Endodermal cell (in vitro differentiated cells): ENCODE measurements around the gene DCC. TPM values are rescaled to one million over a fixed set of nuclear protein-coding genes. Genes with fewer than 3 reads are reported as not detected.

Source experiments
- DNase-seq: peaks from one replicate; pipeline ENCODE4 v3.0.0-alpha.2; 2017
- H3K27ac ChIP-seq: 2 replicates; pipeline ENCODE4 v1.5.1; 2013; ENCODE audit warnings: mild to moderate bottlenecking, low read depth, low read length, moderate library complexity
- H3K27me3 ChIP-seq: 2 replicates; pipeline ENCODE4 v1.6.1; 2013; ENCODE audit warnings: mild to moderate bottlenecking, low read length, moderate library complexity; ENCODE audit not compliant: insufficient read depth, control insufficient read depth, poor library complexity, severe bottlenecking
- H3K36me3 ChIP-seq: 2 replicates; pipeline ENCODE4 v1.7.0; 2013; ENCODE audit warnings: mild to moderate bottlenecking, low read length, moderate library complexity; ENCODE audit not compliant: control insufficient read depth, insufficient read depth
- H3K4me1 ChIP-seq: one replicate; pipeline ENCODE4 v1.7.0; 2013; ENCODE audit warnings: low read length; ENCODE audit not compliant: control insufficient read depth, insufficient read depth
- H3K4me3 ChIP-seq: 2 replicates; pipeline ENCODE4 v1.5.1; 2013; ENCODE audit warnings: mild to moderate bottlenecking, low read length, moderate library complexity
- H3K9ac ChIP-seq: 2 replicates; pipeline ENCODE4 v1.6.1; 2013; ENCODE audit warnings: mild to moderate bottlenecking, low read length, moderate library complexity; ENCODE audit not compliant: poor library complexity, severe bottlenecking; ENCODE audit errors: extremely low read depth
- H3K9me3 ChIP-seq: 2 replicates; pipeline ENCODE4 v1.6.1; 2013; ENCODE audit warnings: mild to moderate bottlenecking, low read length, moderate library complexity; ENCODE audit not compliant: control insufficient read depth
- H3K27ac Mint-ChIP-seq: 2 replicates; pipeline ENCODE4 v1.8.0; 2020; ENCODE audit warnings: mixed read lengths
- H3K27me3 Mint-ChIP-seq: 2 replicates; pipeline ENCODE4 v1.8.0; 2021; ENCODE audit warnings: mild to moderate bottlenecking, mixed read lengths; ENCODE audit not compliant: insufficient read depth
- H3K36me3 Mint-ChIP-seq: 2 replicates; pipeline ENCODE4 v1.8.0; 2020; ENCODE audit warnings: low read depth, mixed read lengths
- H3K4me1 Mint-ChIP-seq: 2 replicates; pipeline ENCODE4 v1.8.0; 2020; ENCODE audit warnings: mixed read lengths
- H3K4me3 Mint-ChIP-seq: 2 replicates; pipeline ENCODE4 v1.8.0; 2020; ENCODE audit warnings: mild to moderate bottlenecking, moderate library complexity, mixed read lengths
- H3K9me3 Mint-ChIP-seq: 2 replicates; pipeline ENCODE4 v1.8.0; 2020; ENCODE audit warnings: mild to moderate bottlenecking, mixed read lengths
- WGBS, 2 experiments: methylation state at CpG; one replicate each; pipeline versions ENCODE4 v1.1.5 to v1.1.7; 2013; ENCODE audit warnings: missing lambda C conversion rate in 2 of 2, mixed read lengths in 1 of 2; ENCODE audit not compliant: insufficient coverage in 1 of 2, insufficient read length in 1 of 2; 5-methylcytosine and 5-hydroxymethylcytosine counted together
- total RNA-seq, 2 donors: library from RNA; stranded (reverse); fragmentation: NEBNext Ultra II Directional in 1 of 2; extraction: Animal tissue kit (Norgen Biotek cat#: 25700) in 1 of 2; gene quantifications; 2 replicates in 1 of 2; 3 replicates in 1 of 2; pipeline ENCODE4 v1.2.1, GENCODE V29; 2021
- TF ChIP-seq, protein P1 (sequence below): fragments of 200-600 bp; sonication (generic); conservative IDR thresholded peaks from 2 replicates; pipeline ENCODE4 v1.5.0; 2021; ENCODE audit warnings: antibody characterized with exemption, mild to moderate bottlenecking

The DCC gene
- total RNA-seq, 2 donors from 2014 or later, result 0.77 to 0.97 TPM

DNA sequence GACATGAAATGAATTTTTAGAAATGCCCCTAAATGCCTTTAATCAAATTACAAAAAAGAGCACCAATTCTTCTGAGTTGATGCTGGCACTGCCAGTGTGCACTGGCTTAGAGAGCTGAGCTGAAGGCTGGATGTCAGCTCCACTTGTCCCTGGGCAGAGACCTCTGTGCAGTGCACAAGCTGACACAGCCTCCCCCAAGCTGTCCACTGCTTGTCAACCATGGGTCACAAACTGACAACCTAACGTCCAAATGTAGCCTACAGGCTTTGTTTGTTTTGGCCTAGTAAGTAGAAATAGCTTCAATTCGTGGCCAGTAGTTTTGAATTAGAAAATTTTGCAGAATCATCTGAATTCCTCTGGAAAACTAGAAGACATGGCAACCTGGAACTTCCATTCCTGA, 605.6 kb downstream of the DCC start:
- H3K27me3 Mint-ChIP-seq, result no peaks in the 10 kb centered on the region
- no peaks in the 10 kb centered on the region for H3K36me3 ChIP-seq
- H3K9ac ChIP-seq, result no peak overlapping the region
- H3K9me3 ChIP-seq, result no peaks in the 10 kb centered on the region
- H3K4me1 ChIP-seq, result no peaks in the 10 kb centered on the region
- H3K9me3 Mint-ChIP-seq, result no peaks in the 10 kb centered on the region
- H3K27ac Mint-ChIP-seq, result no peak overlapping the region
- 79% methylated on average over 2 of the region's 2 CpGs; no CpG with 5 or more reads in 1 of the 2 experiments for WGBS, 2 experiments
- no peak overlapping the region for H3K4me3 ChIP-seq
- peaks cover 4% of the 10 kb centered on the region for H3K4me1 Mint-ChIP-seq
- no peaks in the 10 kb centered on the region for H3K36me3 Mint-ChIP-seq
- H3K4me3 Mint-ChIP-seq, result no peak overlapping the region
- H3K27ac ChIP-seq, result no peak overlapping the region
- DNase-seq, result no peak
- TF ChIP-seq, protein P1, sequence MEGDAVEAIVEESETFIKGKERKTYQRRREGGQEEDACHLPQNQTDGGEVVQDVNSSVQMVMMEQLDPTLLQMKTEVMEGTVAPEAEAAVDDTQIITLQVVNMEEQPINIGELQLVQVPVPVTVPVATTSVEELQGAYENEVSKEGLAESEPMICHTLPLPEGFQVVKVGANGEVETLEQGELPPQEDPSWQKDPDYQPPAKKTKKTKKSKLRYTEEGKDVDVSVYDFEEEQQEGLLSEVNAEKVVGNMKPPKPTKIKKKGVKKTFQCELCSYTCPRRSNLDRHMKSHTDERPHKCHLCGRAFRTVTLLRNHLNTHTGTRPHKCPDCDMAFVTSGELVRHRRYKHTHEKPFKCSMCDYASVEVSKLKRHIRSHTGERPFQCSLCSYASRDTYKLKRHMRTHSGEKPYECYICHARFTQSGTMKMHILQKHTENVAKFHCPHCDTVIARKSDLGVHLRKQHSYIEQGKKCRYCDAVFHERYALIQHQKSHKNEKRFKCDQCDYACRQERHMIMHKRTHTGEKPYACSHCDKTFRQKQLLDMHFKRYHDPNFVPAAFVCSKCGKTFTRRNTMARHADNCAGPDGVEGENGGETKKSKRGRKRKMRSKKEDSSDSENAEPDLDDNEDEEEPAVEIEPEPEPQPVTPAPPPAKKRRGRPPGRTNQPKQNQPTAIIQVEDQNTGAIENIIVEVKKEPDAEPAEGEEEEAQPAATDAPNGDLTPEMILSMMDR, result no peak
- no peaks in the 10 kb centered on the region for H3K27me3 ChIP-seq

DNA sequence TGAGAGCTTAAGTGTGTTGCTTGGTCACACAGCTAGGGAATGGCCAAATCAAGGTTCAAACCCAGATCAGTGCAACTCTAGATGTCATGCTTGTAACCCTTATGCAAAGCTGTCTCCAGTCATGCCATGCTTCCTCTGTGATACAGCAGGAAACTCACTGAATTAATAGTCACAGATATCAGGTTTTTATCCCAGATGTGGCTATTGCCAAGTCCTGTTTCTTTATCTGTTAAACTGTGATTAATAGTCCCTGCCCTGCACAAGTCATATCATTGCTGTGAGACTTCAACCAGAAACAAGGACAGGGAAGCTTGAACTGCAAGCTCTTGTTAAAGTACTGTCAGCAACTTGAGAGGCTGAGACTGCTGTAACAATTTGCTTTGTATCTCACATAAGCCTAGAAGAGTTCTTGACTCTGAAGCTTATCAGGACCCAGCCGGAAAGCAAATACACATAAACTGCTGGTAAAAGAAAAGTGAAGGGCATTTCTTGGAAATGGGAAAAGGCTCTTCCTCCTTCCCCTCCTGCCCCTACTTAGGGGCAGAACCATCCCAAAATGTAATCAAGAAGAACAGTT, 609.0 kb downstream of the DCC start:
- Mint-ChIP-seq H3K27ac (no peak overlapping the region), H3K4me3 (no peak overlapping the region), H3K36me3 (no peaks in the 10 kb centered on the region), H3K9me3 (no peaks in the 10 kb centered on the region), H3K27me3 (no peaks in the 10 kb centered on the region), H3K4me1 (peaks cover 10% of the 10 kb centered on the region)
- Histone ChIP-seq H3K27ac (no peak overlapping the region), H3K27me3 (no peaks in the 10 kb centered on the region), H3K4me3 (no peak overlapping the region), H3K36me3 (no peaks in the 10 kb centered on the region), H3K9ac (no peak overlapping the region), H3K4me1 (no peaks in the 10 kb centered on the region), H3K9me3 (no peaks in the 10 kb centered on the region)
- TF ChIP-seq, protein P1, result no peak
- 82 to 83% methylated on average over 1 of the region's 1 CpG for WGBS, 2 experiments
- DNase-seq, result no peak

DNA sequence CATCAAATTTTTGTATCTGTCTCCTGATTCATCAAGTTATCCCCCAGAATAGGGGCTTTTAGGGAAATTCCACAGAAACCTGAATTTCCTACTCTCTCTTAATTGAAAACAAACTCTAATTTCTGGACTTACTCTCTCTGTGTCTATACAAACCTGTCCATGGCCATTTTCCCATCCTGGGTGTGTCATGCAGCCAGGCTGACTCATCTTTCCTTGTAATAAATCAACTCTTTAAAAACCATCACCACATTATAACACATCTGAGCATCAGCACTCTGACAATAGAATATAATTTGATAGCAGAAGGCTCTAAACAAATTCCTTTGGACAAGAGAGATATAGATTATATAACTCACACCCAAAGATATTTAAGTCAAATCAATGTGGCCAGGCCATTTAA, 610.2 kb downstream of the DCC start:
- H3K4me3 Mint-ChIP-seq, result no peak overlapping the region
- H3K9me3 ChIP-seq, result no peaks in the 10 kb centered on the region
- H3K4me1 ChIP-seq, result no peaks in the 10 kb centered on the region
- no peak overlapping the region for H3K9ac ChIP-seq
- no peak overlapping the region for H3K27ac Mint-ChIP-seq
- H3K36me3 ChIP-seq, result no peaks in the 10 kb centered on the region
- H3K4me3 ChIP-seq, result no peak overlapping the region
- TF ChIP-seq, protein P1, result no peak
- no peaks in the 10 kb centered on the region for H3K36me3 Mint-ChIP-seq
- H3K4me1 Mint-ChIP-seq, result peaks cover 10% of the 10 kb centered on the region
- no peaks in the 10 kb centered on the region for H3K9me3 Mint-ChIP-seq
- no peak for DNase-seq
- H3K27ac ChIP-seq, result no peak overlapping the region
- H3K27me3 Mint-ChIP-seq, result no peaks in the 10 kb centered on the region
- no peaks in the 10 kb centered on the region for H3K27me3 ChIP-seq
